Measurements from ENCODE around the gene PRKCZ. TPM values are rescaled to one million over a fixed set of nuclear protein-coding genes. Genes with fewer than 3 reads are reported as not detected.

PRKCZ gene
- total and polyA plus RNA-seq, 2 donors (not counting 1 experiment from before 2014, with no cell fraction given), result 1.6 to 2.0 TPM

GRCh38 chr1:2181271-2181670, 131.1 kb downstream of the PRKCZ start:
- Histone ChIP-seq H3K9ac (ENCODE audit: insufficient read depth, low read length) (no peak overlapping the region), H3K4me3 (replicated peaks in 1 of 4; ENCODE audit: control extremely low read depth in 1 of 4, insufficient read depth in 1 of 4, low read depth in 3 of 4, low read length in 4 of 4) (no peak overlapping the region), H3K27ac (ENCODE audit: insufficient read depth, low read length) (no peak overlapping the region), H3K79me2 (ENCODE audit: control insufficient read depth, insufficient read depth, low read length) (no peaks in the 10 kb centered on the region), H2AFZ (ENCODE audit: low read length) (no peak overlapping the region), H3K36me3 (ENCODE audit: control insufficient read depth, insufficient read depth, low read length) (no peaks in the 10 kb centered on the region), H3K27me3 (ENCODE audit: control insufficient read depth, insufficient read depth, low read length) (no peaks in the 10 kb centered on the region), H3K4me2 (ENCODE audit: extremely low read depth, insufficient read depth, low read length) (no peak overlapping the region), H3K9me3 (ENCODE audit: control insufficient read depth, insufficient read depth, low read depth, low read length) (no peaks in the 10 kb centered on the region), H4K20me1 (ENCODE audit: control insufficient read depth, extremely low read depth, insufficient read depth, low read length) (no peaks in the 10 kb centered on the region), H3K4me1 (ENCODE audit: control insufficient read depth, extremely low read depth, insufficient read depth, low read length) (no peaks in the 10 kb centered on the region)
- DNase-seq (ENCODE audit: low read depth in 2 of 2), result no peak
- no peak for TF ChIP-seq EZH2 (IDR thresholded peaks at IDR 0.05; ENCODE audit: low read length, missing control alignments)
- no peak for TF ChIP-seq CTCF (conservative IDR thresholded peaks at IDR 0.05 in 1 of 2, IDR thresholded peaks at IDR 0.05 in 1 of 2; ENCODE audit: low read depth in 1 of 2, low read length in 2 of 2)

- no peaks in the 10 kb centered on the region for H3K79me2 ChIP-seq (ENCODE audit: control insufficient read depth, insufficient read depth, low read length)
- no peak overlapping the region for H3K27ac ChIP-seq (ENCODE audit: insufficient read depth, low read length)
- no peaks in the 10 kb centered on the region for H4K20me1 ChIP-seq (ENCODE audit: control insufficient read depth, extremely low read depth, insufficient read depth, low read length)
- no peaks in the 10 kb centered on the region for H3K27me3 ChIP-seq (ENCODE audit: control insufficient read depth, insufficient read depth, low read length)
- H3K9ac ChIP-seq (ENCODE audit: insufficient read depth, low read length), result no peak overlapping the region
- no peaks in the 10 kb centered on the region for H3K36me3 ChIP-seq (ENCODE audit: control insufficient read depth, insufficient read depth, low read length)
- no peaks in the 10 kb centered on the region for H3K4me1 ChIP-seq (ENCODE audit: control insufficient read depth, extremely low read depth, insufficient read depth, low read length)
- TF ChIP-seq CTCF (conservative IDR thresholded peaks at IDR 0.05 in 1 of 2, IDR thresholded peaks at IDR 0.05 in 1 of 2; ENCODE audit: low read depth in 1 of 2, low read length in 2 of 2) (no peak), EZH2 (IDR thresholded peaks at IDR 0.05; ENCODE audit: low read length, missing control alignments) (no peak)
- no peak overlapping the region for H3K4me2 ChIP-seq (ENCODE audit: extremely low read depth, insufficient read depth, low read length)
- H3K9me3 ChIP-seq (ENCODE audit: control insufficient read depth, insufficient read depth, low read depth, low read length), result no peaks in the 10 kb centered on the region
- no peak for DNase-seq (ENCODE audit: low read depth in 2 of 2)
- H2AFZ ChIP-seq (ENCODE audit: low read length), result no peak overlapping the region
- H3K4me3 ChIP-seq (replicated peaks in 1 of 4; ENCODE audit: control extremely low read depth in 1 of 4, insufficient read depth in 1 of 4, low read depth in 3 of 4, low read length in 4 of 4), result no peak overlapping the region
These were observed 131.5 kb downstream of the PRKCZ start for GRCh38 chr1:2181752-2182151.

DNA sequence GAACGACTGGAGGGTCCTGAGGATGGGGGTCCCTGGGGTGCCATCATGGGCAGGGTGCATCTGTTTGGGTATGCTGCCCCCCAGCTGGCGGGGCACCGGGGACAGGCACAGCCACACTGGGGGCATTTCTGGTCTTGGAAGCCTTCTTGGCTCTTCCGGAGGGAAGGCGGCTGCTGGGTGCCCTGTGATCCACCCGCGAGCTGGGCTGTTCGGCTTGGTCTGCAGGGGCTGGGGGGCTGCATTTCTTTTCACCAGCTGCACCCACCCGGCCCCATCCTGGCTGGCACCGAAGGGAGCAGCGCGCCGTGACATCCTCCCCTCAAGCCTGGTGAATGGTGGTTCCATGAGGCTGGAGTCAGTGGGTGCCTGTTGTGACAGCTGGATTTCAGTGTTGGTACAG, 132.2 kb downstream of the PRKCZ start:
- H4K20me1 ChIP-seq (ENCODE audit: control insufficient read depth, extremely low read depth, insufficient read depth, low read length), result no peaks in the 10 kb centered on the region
- no peaks in the 10 kb centered on the region for H3K27me3 ChIP-seq (ENCODE audit: control insufficient read depth, insufficient read depth, low read length)
- TF ChIP-seq EZH2 (IDR thresholded peaks at IDR 0.05; ENCODE audit: low read length, missing control alignments), result no peak
- TF ChIP-seq CTCF (conservative IDR thresholded peaks at IDR 0.05 in 1 of 2, IDR thresholded peaks at IDR 0.05 in 1 of 2; ENCODE audit: low read depth in 1 of 2, low read length in 2 of 2), result no peak

More for the DNA sequence above, 132.2 kb downstream of the PRKCZ start:
- H3K79me2 ChIP-seq (ENCODE audit: control insufficient read depth, insufficient read depth, low read length), result no peaks in the 10 kb centered on the region
- no peak overlapping the region for H3K4me3 ChIP-seq (replicated peaks in 1 of 4; ENCODE audit: control extremely low read depth in 1 of 4, insufficient read depth in 1 of 4, low read depth in 3 of 4, low read length in 4 of 4)
- H3K4me2 ChIP-seq (ENCODE audit: extremely low read depth, insufficient read depth, low read length), result no peak overlapping the region
- no peak for DNase-seq (ENCODE audit: low read depth in 2 of 2)
- H3K9ac ChIP-seq (ENCODE audit: insufficient read depth, low read length), result no peak overlapping the region
- no peaks in the 10 kb centered on the region for H3K9me3 ChIP-seq (ENCODE audit: control insufficient read depth, insufficient read depth, low read depth, low read length)
- no peaks in the 10 kb centered on the region for H3K4me1 ChIP-seq (ENCODE audit: control insufficient read depth, extremely low read depth, insufficient read depth, low read length)
- H3K27ac ChIP-seq (ENCODE audit: insufficient read depth, low read length), result no peak overlapping the region
- no peaks in the 10 kb centered on the region for H3K36me3 ChIP-seq (ENCODE audit: control insufficient read depth, insufficient read depth, low read length)
- no peak overlapping the region for H2AFZ ChIP-seq (ENCODE audit: low read length)
